Sigmoid colon (tissue), 4 donors: ENCODE results near the gene ASAP2.

Source experiments
- EP300 ChIP-seq, 4 donors: sonication (generic); formaldehyde crosslinking; IDR thresholded peaks; one replicate each; pipeline ENCODE4 v1.6.1; 2017; ENCODE audit warnings: antibody characterized with exemption in 4 of 4
- POLR2A ChIP-seq, 2 donors: fragments of 450-650 bp; IDR thresholded peaks; one replicate each; pipeline ENCODE4 v1.6.1; 2016; ENCODE audit warnings: antibody characterized with exemption in 2 of 2, mild to moderate bottlenecking in 2 of 2, moderate library complexity in 2 of 2
- POLR2AphosphoS5 ChIP-seq, 4 donors: sonication (generic); formaldehyde crosslinking; IDR thresholded peaks; one replicate each; pipeline ENCODE4 v1.6.1; 2017; ENCODE audit warnings: antibody characterized with exemption in 4 of 4
- TF ChIP-seq, protein P1 (sequence below), 4 experiments: fragments of 450-650 bp in 3 of 4; fragments of 200-600 bp in 1 of 4; IDR thresholded peaks; one replicate each; pipeline ENCODE4 v1.5.1; 2016 to 2019; ENCODE audit warnings: antibody characterized with exemption in 4 of 4, mild to moderate bottlenecking in 3 of 4, moderate library complexity in 2 of 4

DNA sequence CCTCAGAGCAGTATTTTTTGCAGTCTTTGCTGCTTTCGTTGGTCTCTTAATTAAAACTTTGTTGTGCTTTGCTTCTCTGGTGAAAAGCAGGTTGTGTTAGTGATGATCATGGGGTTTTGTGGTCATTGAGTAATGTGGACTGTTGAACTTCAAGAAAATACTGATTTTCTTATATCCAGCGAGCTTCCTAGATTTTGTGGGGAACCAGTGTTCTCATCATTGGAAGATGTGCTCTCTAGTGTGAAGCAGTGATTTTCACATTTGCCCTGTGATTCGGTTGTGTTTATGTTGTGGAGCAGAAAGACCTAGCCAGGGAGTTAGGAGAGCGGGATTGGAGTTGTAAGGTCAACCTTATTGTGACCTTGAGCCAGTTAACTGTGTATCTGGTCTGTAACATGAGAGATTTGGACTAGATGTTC is 12.4 kb downstream of the ASAP2 start:
- TF ChIP-seq, protein P1, sequence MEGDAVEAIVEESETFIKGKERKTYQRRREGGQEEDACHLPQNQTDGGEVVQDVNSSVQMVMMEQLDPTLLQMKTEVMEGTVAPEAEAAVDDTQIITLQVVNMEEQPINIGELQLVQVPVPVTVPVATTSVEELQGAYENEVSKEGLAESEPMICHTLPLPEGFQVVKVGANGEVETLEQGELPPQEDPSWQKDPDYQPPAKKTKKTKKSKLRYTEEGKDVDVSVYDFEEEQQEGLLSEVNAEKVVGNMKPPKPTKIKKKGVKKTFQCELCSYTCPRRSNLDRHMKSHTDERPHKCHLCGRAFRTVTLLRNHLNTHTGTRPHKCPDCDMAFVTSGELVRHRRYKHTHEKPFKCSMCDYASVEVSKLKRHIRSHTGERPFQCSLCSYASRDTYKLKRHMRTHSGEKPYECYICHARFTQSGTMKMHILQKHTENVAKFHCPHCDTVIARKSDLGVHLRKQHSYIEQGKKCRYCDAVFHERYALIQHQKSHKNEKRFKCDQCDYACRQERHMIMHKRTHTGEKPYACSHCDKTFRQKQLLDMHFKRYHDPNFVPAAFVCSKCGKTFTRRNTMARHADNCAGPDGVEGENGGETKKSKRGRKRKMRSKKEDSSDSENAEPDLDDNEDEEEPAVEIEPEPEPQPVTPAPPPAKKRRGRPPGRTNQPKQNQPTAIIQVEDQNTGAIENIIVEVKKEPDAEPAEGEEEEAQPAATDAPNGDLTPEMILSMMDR (IDR thresholded peaks at IDR 0.05): no peak
- no peak for TF ChIP-seq POLR2A (IDR thresholded peaks at IDR 0.05)
- TF ChIP-seq EP300 (IDR thresholded peaks at IDR 0.05): no peak
- no peak for TF ChIP-seq POLR2AphosphoS5 (IDR thresholded peaks at IDR 0.05)
